Thyroid gland (tissue), 4 donors: ENCODE measurements around the gene CXCL11. TPM values are rescaled to one million over a fixed set of nuclear protein-coding genes. Genes with fewer than 3 reads are reported as not detected.

ENCODE experiments used
- DNase-seq, 2 donors: peaks; one replicate each; pipeline ENCODE4 v3.0.0-alpha.2; 2019
- H3K27ac ChIP-seq, 3 donors: fragments of 200-600 bp; sonication (generic); 1 replicate in 2 of 3; 2 replicates in 1 of 3; pipeline ENCODE4 v1.5.1; 2016 to 2019; ENCODE audit warnings: mild to moderate bottlenecking in 1 of 3, moderate library complexity in 1 of 3
- H3K27me3 ChIP-seq: fragments of 200-600 bp; sonication (generic); one replicate; pipeline ENCODE4 v1.5.1; 2019
- H3K36me3 ChIP-seq, 2 donors: fragments of 200-600 bp; sonication (generic); one replicate each; pipeline ENCODE4 v1.5.1; 2016 to 2019
- H3K4me1 ChIP-seq, 2 donors: fragments of 200-600 bp; sonication (generic); one replicate each; pipeline ENCODE4 v1.5.1; 2017 to 2019
- H3K4me3 ChIP-seq, 3 donors: fragments of 200-600 bp; sonication (generic); replicated peaks in 1 of 3; 1 replicate in 2 of 3; 2 replicates in 1 of 3; pipeline ENCODE4 v1.5.1; 2016; ENCODE audit warnings: mild to moderate bottlenecking in 1 of 3
- H3K9me3 ChIP-seq: fragments of 200-600 bp; sonication (generic); one replicate; pipeline ENCODE4 v1.5.1; 2017
- CTCF ChIP-seq, 6 experiments: fragments of 200-600 bp in 3 of 6; fragments of 450-650 bp in 3 of 6; sonication (generic) in 3 of 6; IDR thresholded peaks; one replicate each; pipeline ENCODE4 v1.5.1; 2016 to 2019; ENCODE audit warnings: antibody characterized with exemption in 6 of 6, mild to moderate bottlenecking in 2 of 6, inconsistent platforms in 1 of 6, moderate library complexity in 1 of 6
- POLR2A ChIP-seq, 2 donors: fragments of 450-650 bp; IDR thresholded peaks; one replicate each; pipeline ENCODE4 v1.6.1; 2017; ENCODE audit warnings: antibody characterized with exemption in 2 of 2, mild to moderate bottlenecking in 2 of 2, moderate library complexity in 1 of 2
- WGBS, 2 donors: methylation state at CpG; one replicate each; pipeline ENCODE4 v1.1.5; 2017; 5-methylcytosine and 5-hydroxymethylcytosine counted together
- intact Hi-C: fragments of 100-400 bp; cut with DNase I; formaldehyde crosslinking; loops from one replicate; pipeline ENCODE4 v1.15.1; 2023
- total RNA-seq, 4 donors: library from RNA; depleted of rRNA; stranded (reverse); fragments of >200 nt; gene quantifications; one replicate each; pipeline ENCODE4 v1.2.3, GENCODE V29; 2016

Gene CXCL11
- total RNA-seq, 4 donors from 2014 or later: 1.3 TPM; not detected in 3

DNA sequence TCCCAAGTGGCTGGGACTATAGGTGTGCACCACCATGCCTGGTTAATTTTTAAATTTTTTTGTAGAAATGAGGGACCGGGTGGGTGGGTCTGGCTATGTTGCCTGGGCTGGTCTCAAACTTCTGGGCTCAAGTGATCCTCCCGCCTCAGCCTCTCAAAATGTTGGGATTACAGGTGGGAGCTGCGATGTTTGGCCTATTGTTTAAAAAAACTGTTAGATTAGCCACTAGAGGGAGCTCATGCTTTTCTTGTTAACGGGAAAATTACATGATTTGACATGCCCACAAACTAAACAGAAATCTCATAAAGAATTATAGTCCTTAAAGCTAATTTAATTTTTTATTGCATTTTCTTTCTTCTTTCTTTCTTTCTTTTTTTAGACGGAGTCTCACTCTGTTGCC, 40.1 kb downstream of the CXCL11 start:
- no peak overlapping the region for H3K4me3 ChIP-seq
- WGBS, 2 donors: 9 to 11% methylated on average over 5 of the region's 5 CpGs
- H3K27ac ChIP-seq: no peak overlapping the region
- no peaks in the 10 kb centered on the region for H3K4me1 ChIP-seq
- intact Hi-C loops: loop anchor here (5.0 kb wide), 1 partner anchor 72 kb away; no protein-coding TSS in a partner anchor
- H3K9me3 ChIP-seq: no peaks in the 10 kb centered on the region
- no peaks in the 10 kb centered on the region for H3K27me3 ChIP-seq
- TF ChIP-seq POLR2A (IDR thresholded peaks at IDR 0.05) (no peak), CTCF (IDR thresholded peaks at IDR 0.05) (peak; percentile 12 to 71 (median 56))
- peak in 1 of 2 donors; percentile 18 for DNase-seq
- H3K36me3 ChIP-seq: no peaks in the 10 kb centered on the region

GRCh38 chr4:75992462-75992861, 43.4 kb downstream of the CXCL11 start:
- intact Hi-C loops: no loop called here
- 89 to 91% methylated on average over 1 of the region's 1 CpG for WGBS, 2 donors
- H3K9me3 ChIP-seq: no peaks in the 10 kb centered on the region
- H3K27ac ChIP-seq: no peak overlapping the region
- H3K4me1 ChIP-seq: peaks cover 11 to 16% of the 10 kb centered on the region in 2 donors
- H3K4me3 ChIP-seq: no peak overlapping the region
- no peaks in the 10 kb centered on the region for H3K36me3 ChIP-seq
- DNase-seq: no peak
- no peak for TF ChIP-seq POLR2A (IDR thresholded peaks at IDR 0.05)
- no peak for TF ChIP-seq CTCF (IDR thresholded peaks at IDR 0.05)
- no peaks in the 10 kb centered on the region for H3K27me3 ChIP-seq

GRCh38 chr4:75989846-75990528, 45.9 kb downstream of the CXCL11 start:
- intact Hi-C loops: no loop called here

DNA sequence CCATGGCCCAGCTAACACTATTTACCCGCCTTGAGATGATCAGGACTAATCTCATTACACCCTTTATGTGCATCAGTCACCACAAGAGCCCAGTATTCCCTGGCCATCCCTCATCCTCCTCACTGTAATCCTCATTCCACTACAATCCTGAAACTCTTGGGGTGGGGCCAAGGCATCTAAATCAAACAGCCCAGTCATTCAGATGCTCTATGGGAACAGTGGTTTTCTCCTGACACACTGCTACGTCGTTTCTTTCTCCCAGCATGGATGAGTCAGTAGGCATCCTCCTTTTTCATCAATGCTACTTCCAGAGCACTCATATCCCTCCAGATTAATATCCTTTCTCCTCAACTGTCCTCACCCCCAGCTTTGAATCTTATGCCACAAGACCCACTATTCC, 50.8 kb downstream of the CXCL11 start:
- Histone ChIP-seq H3K36me3 (peaks cover 3 to 6% of the 10 kb centered on the region in 2 donors), H3K4me1 (peaks cover 11 to 16% of the 10 kb centered on the region in 2 donors), H3K4me3 (no peak overlapping the region), H3K9me3 (no peaks in the 10 kb centered on the region), H3K27ac (no peak overlapping the region), H3K27me3 (no peaks in the 10 kb centered on the region)
- intact Hi-C loops: no loop called here
- no peak for TF ChIP-seq POLR2A (IDR thresholded peaks at IDR 0.05)
- TF ChIP-seq CTCF (IDR thresholded peaks at IDR 0.05): no peak
- 88 to 92% methylated on average over 3 of the region's 3 CpGs for WGBS, 2 donors
- no peak for DNase-seq

More at GRCh38 chr4:75989846-75990528, 45.9 kb downstream of the CXCL11 start:
- no peak for TF ChIP-seq POLR2A (IDR thresholded peaks at IDR 0.05)
- Histone ChIP-seq H3K36me3 (no peaks in the 10 kb centered on the region), H3K27ac (peak overlapping the region; percentile 14 to 79 (median 64)), H3K27me3 (no peaks in the 10 kb centered on the region), H3K4me1 (peaks cover 11 to 16% of the 10 kb centered on the region in 2 donors), H3K4me3 (peak overlapping the region; percentile 66 to 87 (median 76)), H3K9me3 (no peaks in the 10 kb centered on the region)
- WGBS, 2 donors: 1 to 2% methylated on average over 20 of the region's 20 CpGs
- DNase-seq: peak; percentile 14 to 41

Other genes with a start within 250 kb of the CXCL11 start
- not detected for gene PPEF2, start 133.6 kb downstream of the CXCL11 start, total RNA-seq
- 10 to 100 TPM; 54.2 to 93.5 (median 68.5) TPM for gene NAAA, start 95.1 kb downstream of the CXCL11 start, total RNA-seq
- 10 to 100 TPM; 40.7 to 57.1 (median 45.8) TPM for gene SDAD1, start 45.1 kb downstream of the CXCL11 start, total RNA-seq
- gene CXCL9, start 28.6 kb downstream of the CXCL11 start, total RNA-seq: 1 to 10 TPM in 3 of 4 donors, under 1 TPM in 1; 0.75 to 3.8 (median 1.7) TPM
- gene CXCL10, start 12.6 kb downstream of the CXCL11 start, total RNA-seq: 1 to 10 TPM in 1 of 4 donors, not detected in 3; 2.7 TPM
- 1 to 10 TPM in 1 of 4 donors, not detected in 3; 2.1 TPM for gene ART3, start 38.6 kb upstream of the CXCL11 start, total RNA-seq
- 10 to 100 TPM; 37.7 to 49.7 (median 48.8) TPM for gene NUP54, start 112.3 kb upstream of the CXCL11 start, total RNA-seq
- gene SCARB2, start 177.8 kb upstream of the CXCL11 start, total RNA-seq: 100 to 1,000 TPM; 178 to 271 (median 206) TPM
- 10 to 100 TPM in 3 of 4 donors, 1 to 10 TPM in 1; 9.7 to 16.9 (median 13.7) TPM for gene FAM47E, start 215.7 kb upstream of the CXCL11 start, total RNA-seq